ENCODE data around the gene MRPL55.

GRCh38 chr1:228100822-228101613 lies 8.1 kb downstream of the MRPL55 start:
- TF ChIP-seq, protein P1, sequence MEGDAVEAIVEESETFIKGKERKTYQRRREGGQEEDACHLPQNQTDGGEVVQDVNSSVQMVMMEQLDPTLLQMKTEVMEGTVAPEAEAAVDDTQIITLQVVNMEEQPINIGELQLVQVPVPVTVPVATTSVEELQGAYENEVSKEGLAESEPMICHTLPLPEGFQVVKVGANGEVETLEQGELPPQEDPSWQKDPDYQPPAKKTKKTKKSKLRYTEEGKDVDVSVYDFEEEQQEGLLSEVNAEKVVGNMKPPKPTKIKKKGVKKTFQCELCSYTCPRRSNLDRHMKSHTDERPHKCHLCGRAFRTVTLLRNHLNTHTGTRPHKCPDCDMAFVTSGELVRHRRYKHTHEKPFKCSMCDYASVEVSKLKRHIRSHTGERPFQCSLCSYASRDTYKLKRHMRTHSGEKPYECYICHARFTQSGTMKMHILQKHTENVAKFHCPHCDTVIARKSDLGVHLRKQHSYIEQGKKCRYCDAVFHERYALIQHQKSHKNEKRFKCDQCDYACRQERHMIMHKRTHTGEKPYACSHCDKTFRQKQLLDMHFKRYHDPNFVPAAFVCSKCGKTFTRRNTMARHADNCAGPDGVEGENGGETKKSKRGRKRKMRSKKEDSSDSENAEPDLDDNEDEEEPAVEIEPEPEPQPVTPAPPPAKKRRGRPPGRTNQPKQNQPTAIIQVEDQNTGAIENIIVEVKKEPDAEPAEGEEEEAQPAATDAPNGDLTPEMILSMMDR (IDR thresholded peaks at IDR 0.05): no peak
- no peak for TF ChIP-seq EZH2 (IDR thresholded peaks at IDR 0.05)
- no peak for TF ChIP-seq EZH2phosphoT487 (IDR thresholded peaks at IDR 0.05)
